ENCODE data around the gene DRD1.

Gene DRD1

GRCh38 chr5:175444060-175444904 lies at the start of gene DRD1:
Gene DRD1, minus strand, starts transcription at chr5:175444182. Its CDS starts 1,083 bp downstream, at chr5:175443099.
- no peak for DNase-seq

- no peak for DNase-seq
Measured at GRCh38 chr5:175493726-175494125, 49.7 kb upstream of the DRD1 start.

- DNase-seq, result no peak
Measured at GRCh38 chr5:175493260-175493659, 49.3 kb upstream of the DRD1 start.

GRCh38 chr5:175491223-175491622 lies 47.2 kb upstream of the DRD1 start:
- DNase-seq, result no peak

GRCh38 chr5:175489693-175490443 lies 45.9 kb upstream of the DRD1 start:
- no peak for DNase-seq

GRCh38 chr5:175487514-175488222 lies 43.7 kb upstream of the DRD1 start:
- no peak for DNase-seq

GRCh38 chr5:175485631-175486030 lies 41.6 kb upstream of the DRD1 start:
- DNase-seq, result no peak

- no peak for DNase-seq
Measured at GRCh38 chr5:175484829-175485228, 40.8 kb upstream of the DRD1 start.

- no peak for DNase-seq
Measured at GRCh38 chr5:175484322-175484721, 40.3 kb upstream of the DRD1 start.

- no peak for DNase-seq
Measured at GRCh38 chr5:175483337-175483736, 39.4 kb upstream of the DRD1 start.

GRCh38 chr5:175479125-175479881 lies 35.3 kb upstream of the DRD1 start:
- DNase-seq, result no peak

GRCh38 chr5:175478384-175479124 lies 34.6 kb upstream of the DRD1 start, which contains the start of gene SFXN1:
Gene SFXN1, plus strand, starts transcription at chr5:175478560. Its CDS starts 13,544 bp downstream, at chr5:175492104.
- DNase-seq, result peak; percentile 41

- DNase-seq, result no peak
Measured at GRCh38 chr5:175478008-175478383, 34.0 kb upstream of the DRD1 start.

- no peak for DNase-seq
Measured at GRCh38 chr5:175477440-175477839, 33.5 kb upstream of the DRD1 start.

- no peak for DNase-seq
Measured at GRCh38 chr5:175475248-175475647, 31.3 kb upstream of the DRD1 start.

- DNase-seq, result no peak
Measured at GRCh38 chr5:175472378-175472777, 28.4 kb upstream of the DRD1 start.

- DNase-seq, result no peak
Measured at GRCh38 chr5:175471628-175472027, 27.6 kb upstream of the DRD1 start.

- no peak for DNase-seq
Measured at GRCh38 chr5:175471196-175471595, 27.2 kb upstream of the DRD1 start.

GRCh38 chr5:175470781-175471180 lies 26.8 kb upstream of the DRD1 start:
- DNase-seq, result no peak

- no peak for DNase-seq
Measured at GRCh38 chr5:175469916-175470315, 25.9 kb upstream of the DRD1 start.

- no peak for DNase-seq
Measured at GRCh38 chr5:175468892-175469291, 24.9 kb upstream of the DRD1 start.
